ENCODE data around the gene VAV2. TPM values are rescaled to one million over a fixed set of nuclear protein-coding genes. Genes with fewer than 3 reads are reported as not detected.
"Not testable (repeated sequence)": the region's sequence is repeated elsewhere in the genome, so short reads cannot be mapped to it uniquely, and the experiment has no call there.

The VAV2 gene
- polyA plus RNA-seq, 1 of the 3 experiments (the other 2 are of a cell fraction): 14.9 TPM

DNA sequence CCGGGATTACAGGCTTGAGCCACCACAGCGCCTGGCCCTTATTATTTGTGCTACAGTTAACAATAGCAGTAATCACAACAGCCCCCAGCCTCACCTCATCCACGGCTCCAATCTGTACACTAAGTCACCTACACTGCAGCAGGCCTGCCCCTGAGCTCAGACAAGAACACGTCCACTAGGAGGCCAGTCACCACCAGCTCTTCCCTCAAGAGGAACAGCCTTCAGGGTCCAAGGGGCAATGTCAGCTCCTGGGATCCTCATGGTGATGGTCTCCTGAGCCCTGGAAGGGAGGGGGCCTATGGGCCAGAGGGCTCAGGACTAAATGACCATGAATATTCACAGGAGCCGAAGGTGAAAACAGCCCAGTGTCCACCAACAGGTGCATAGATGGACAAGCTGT, 67.7 kb downstream of the VAV2 start:
- Histone ChIP-seq H3K36me3 (replicated peaks in 1 of 2; ENCODE audit: control insufficient read depth in 1 of 2, insufficient read depth in 2 of 2, low read length in 1 of 2) (no peaks in the 10 kb centered on the region), H3K9me3 (no peaks in the 10 kb centered on the region), H3F3A (replicated peaks; ENCODE audit: insufficient read depth) (peaks cover 4% of the 10 kb centered on the region), H3K27ac (ENCODE audit: low read depth in 2 of 2, low read length in 1 of 2) (no peak overlapping the region), H3K4me3 (ENCODE audit: low read depth in 2 of 2, low read length in 1 of 2) (no peak overlapping the region), H3K9ac (no peak overlapping the region), H3K79me2 (ENCODE audit: insufficient read depth) (peaks cover 97% of the 10 kb centered on the region), H2AFZ (ENCODE audit: low read depth) (no peak overlapping the region), H3K9me2 (no peaks in the 10 kb centered on the region), H3K27me3 (ENCODE audit: insufficient read depth) (no peaks in the 10 kb centered on the region), H3K4me1 (ENCODE audit: control insufficient read depth in 1 of 2, insufficient read depth in 2 of 2, low read depth in 1 of 2, low read length in 1 of 2) (peaks cover 0 to 59% of the 10 kb centered on the region in 2 experiments; a peak in 1 of 4 replicates), H3K4me2 (no peak overlapping the region), H4K20me1 (ENCODE audit: insufficient read depth) (peaks cover 87% of the 10 kb centered on the region)
- TF ChIP-seq, protein P1, sequence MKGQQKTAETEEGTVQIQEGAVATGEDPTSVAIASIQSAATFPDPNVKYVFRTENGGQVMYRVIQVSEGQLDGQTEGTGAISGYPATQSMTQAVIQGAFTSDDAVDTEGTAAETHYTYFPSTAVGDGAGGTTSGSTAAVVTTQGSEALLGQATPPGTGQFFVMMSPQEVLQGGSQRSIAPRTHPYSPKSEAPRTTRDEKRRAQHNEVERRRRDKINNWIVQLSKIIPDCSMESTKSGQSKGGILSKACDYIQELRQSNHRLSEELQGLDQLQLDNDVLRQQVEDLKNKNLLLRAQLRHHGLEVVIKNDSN (IDR thresholded peaks at IDR 0.05; ENCODE audit: borderline replicate concordance, low read depth): no peak
- no peak for TF ChIP-seq RFX5 (IDR thresholded peaks at IDR 0.05; ENCODE audit: low read length)
- TF ChIP-seq FOSL2 (IDR thresholded peaks at IDR 0.05; ENCODE audit: borderline replicate concordance, low read depth): no peak
- no peak for TF ChIP-seq RAD21 (IDR thresholded peaks at IDR 0.05; ENCODE audit: low read length)
- no peak for TF ChIP-seq MXI1 (IDR thresholded peaks at IDR 0.05; ENCODE audit: low read depth, low read length)
- TF ChIP-seq TCF12 (IDR thresholded peaks at IDR 0.05): no peak
- TF ChIP-seq SMC3 (IDR thresholded peaks at IDR 0.05; ENCODE audit: low read depth, low read length): no peak
- TF ChIP-seq SIN3A (IDR thresholded peaks at IDR 0.05; ENCODE audit: borderline replicate concordance, low read depth, low read length): no peak
- TF ChIP-seq CHD2 (IDR thresholded peaks at IDR 0.05; ENCODE audit: low read length, partially characterized antibody): no peak
- TF ChIP-seq, protein P2, sequence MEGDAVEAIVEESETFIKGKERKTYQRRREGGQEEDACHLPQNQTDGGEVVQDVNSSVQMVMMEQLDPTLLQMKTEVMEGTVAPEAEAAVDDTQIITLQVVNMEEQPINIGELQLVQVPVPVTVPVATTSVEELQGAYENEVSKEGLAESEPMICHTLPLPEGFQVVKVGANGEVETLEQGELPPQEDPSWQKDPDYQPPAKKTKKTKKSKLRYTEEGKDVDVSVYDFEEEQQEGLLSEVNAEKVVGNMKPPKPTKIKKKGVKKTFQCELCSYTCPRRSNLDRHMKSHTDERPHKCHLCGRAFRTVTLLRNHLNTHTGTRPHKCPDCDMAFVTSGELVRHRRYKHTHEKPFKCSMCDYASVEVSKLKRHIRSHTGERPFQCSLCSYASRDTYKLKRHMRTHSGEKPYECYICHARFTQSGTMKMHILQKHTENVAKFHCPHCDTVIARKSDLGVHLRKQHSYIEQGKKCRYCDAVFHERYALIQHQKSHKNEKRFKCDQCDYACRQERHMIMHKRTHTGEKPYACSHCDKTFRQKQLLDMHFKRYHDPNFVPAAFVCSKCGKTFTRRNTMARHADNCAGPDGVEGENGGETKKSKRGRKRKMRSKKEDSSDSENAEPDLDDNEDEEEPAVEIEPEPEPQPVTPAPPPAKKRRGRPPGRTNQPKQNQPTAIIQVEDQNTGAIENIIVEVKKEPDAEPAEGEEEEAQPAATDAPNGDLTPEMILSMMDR (IDR thresholded peaks at IDR 0.05): no peak
- TF ChIP-seq RXRA (IDR thresholded peaks at IDR 0.05; ENCODE audit: borderline replicate concordance, low read depth): no peak
- TF ChIP-seq EZH2phosphoT487 (IDR thresholded peaks at IDR 0.05; ENCODE audit: borderline replicate concordance, low read depth): no peak
- ChIA-PET POLR2A (interaction anchor here (1.1 kb wide), 1 partner anchor 89 kb away, joined by 3 read pairs; no protein-coding TSS in a partner anchor), CTCF (interaction anchor here (1.2 kb wide), 2 partner anchors 15 to 69 kb away, joined by 3 to 4 read pairs; no protein-coding TSS in a partner anchor)
- WGBS (ENCODE audit: low lambda C conversion rate): 100% methylated on average over 3 of the region's 5 CpGs
- DNase-seq: no peak

DNA sequence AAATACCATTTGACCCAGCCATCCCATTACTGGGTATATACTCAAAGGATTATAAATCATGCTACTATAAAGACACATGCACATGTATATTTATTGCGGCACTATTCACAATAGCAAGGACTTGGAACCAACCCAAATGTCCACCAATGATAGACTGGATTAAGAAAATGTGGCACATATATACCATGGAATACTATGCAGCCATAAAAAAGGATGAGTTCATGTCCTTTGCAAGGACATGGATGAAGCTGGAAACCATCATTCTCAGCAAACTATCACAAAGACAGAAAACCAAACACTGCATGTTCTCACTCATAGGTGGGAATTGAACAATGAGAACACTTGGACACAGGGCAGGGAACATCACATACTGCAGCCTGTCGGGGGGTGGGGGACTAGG, 68.5 kb downstream of the VAV2 start:
- H3K27me3 ChIP-seq (ENCODE audit: insufficient read depth); H3F3A ChIP-seq (replicated peaks; ENCODE audit: insufficient read depth); DNase-seq; H3K9ac ChIP-seq; H3K4me2 ChIP-seq; CTCF ChIA-PET; POLR2A ChIA-PET; H3K27ac ChIP-seq (ENCODE audit: low read depth in 2 of 2, low read length in 1 of 2); H3K36me3 ChIP-seq (replicated peaks in 1 of 2; ENCODE audit: control insufficient read depth in 1 of 2, insufficient read depth in 2 of 2, low read length in 1 of 2); H3K9me2 ChIP-seq; H3K9me3 ChIP-seq; H2AFZ ChIP-seq (ENCODE audit: low read depth); H3K4me3 ChIP-seq (ENCODE audit: low read depth in 2 of 2, low read length in 1 of 2): not testable (repeated sequence)
- 91% methylated on average over 2 of the region's 2 CpGs for WGBS (ENCODE audit: low lambda C conversion rate)
- Histone ChIP-seq H3K4me1 (ENCODE audit: control insufficient read depth in 1 of 2, insufficient read depth in 2 of 2, low read depth in 1 of 2, low read length in 1 of 2) (peaks cover 0 to 53% of the 10 kb centered on the region in 2 experiments; a peak in 1 of 4 replicates), H3K79me2 (ENCODE audit: insufficient read depth) (peaks cover 98% of the 10 kb centered on the region), H4K20me1 (ENCODE audit: insufficient read depth) (peaks cover 86% of the 10 kb centered on the region)

All from SK-N-SH (cell line).